MM.1S (cell line): ENCODE measurements around the gene GPSM1.

Experiments used
- DNase-seq: peaks from one replicate; pipeline ENCODE4 v3.0.0-alpha.2; 2015
- H2AFZ ChIP-seq: fragments of 300-600 bp; sonication (generic); 2 replicates; pipeline ENCODE4 v1.6.0; 2016; ENCODE audit warnings: antibody characterized with exemption, low read length
- H3F3A ChIP-seq: fragments of 300-600 bp; sonication (generic); 2 replicates; pipeline ENCODE4 v1.6.1; 2016; ENCODE audit warnings: mild to moderate bottlenecking, antibody characterized with exemption, low read length, moderate library complexity, mixed read lengths; ENCODE audit not compliant: insufficient read depth
- H3K27ac ChIP-seq: fragments of 300-600 bp; sonication (generic); 2 replicates; pipeline ENCODE4 v1.5.1; 2016; ENCODE audit warnings: mild to moderate bottlenecking, low read length
- H3K27me3 ChIP-seq: fragments of 300-600 bp; sonication (generic); replicated peaks from 2 replicates; pipeline ENCODE4 v1.6.0; 2016; ENCODE audit warnings: low read length; ENCODE audit not compliant: insufficient read depth
- H3K36me3 ChIP-seq: fragments of 300-600 bp; sonication (generic); replicated peaks from 2 replicates; pipeline ENCODE4 v1.6.1; 2016; ENCODE audit warnings: mild to moderate bottlenecking, low read length, mixed read lengths; ENCODE audit not compliant: insufficient read depth
- H3K4me1 ChIP-seq: fragments of 300-600 bp; sonication (generic); 2 replicates; pipeline ENCODE4 v1.6.1; 2016; ENCODE audit warnings: low read length, mixed read lengths
- H3K4me2 ChIP-seq: fragments of 300-600 bp; sonication (generic); 2 replicates; pipeline ENCODE4 v1.6.0; 2016; ENCODE audit warnings: low read depth, low read length
- H3K4me3 ChIP-seq: fragments of 300-600 bp; sonication (generic); 2 replicates; pipeline ENCODE4 v1.5.1; 2016; ENCODE audit warnings: low read length, mixed read lengths
- H3K79me2 ChIP-seq: fragments of 300-600 bp; sonication (generic); 2 replicates; pipeline ENCODE4 v1.6.1; 2016; ENCODE audit warnings: mixed run types, low read length, mixed read lengths
- H3K9ac ChIP-seq: fragments of 300-600 bp; sonication (generic); 2 replicates; pipeline ENCODE4 v1.6.1; 2016; ENCODE audit warnings: low read length, mixed read lengths
- H3K9me2 ChIP-seq: fragments of 300-600 bp; sonication (generic); replicated peaks from 2 replicates; pipeline ENCODE4 v1.6.1; 2016; ENCODE audit warnings: mild to moderate bottlenecking, low read length, mixed read lengths; ENCODE audit not compliant: insufficient read depth
- H3K9me3 ChIP-seq: fragments of 300-600 bp; sonication (generic); replicated peaks from 2 replicates; pipeline ENCODE4 v1.6.1; 2016; ENCODE audit warnings: mild to moderate bottlenecking, low read length, mixed read lengths; ENCODE audit not compliant: insufficient read depth
- H4K20me1 ChIP-seq: fragments of 300-600 bp; sonication (generic); 2 replicates; pipeline ENCODE4 v1.6.1; 2016; ENCODE audit warnings: mild to moderate bottlenecking, low read length, moderate library complexity, mixed read lengths; ENCODE audit not compliant: insufficient read depth
- EZH2 ChIP-seq: fragments of 300-600 bp; sonication (generic); optimal IDR thresholded peaks from 2 replicates; pipeline ENCODE3; 2017; ENCODE audit warnings: low read depth, mild to moderate bottlenecking, antibody characterized with exemption, low read length, mixed read lengths
- EZH2phosphoT487 ChIP-seq: fragments of 300-600 bp; sonication (generic); IDR thresholded peaks from 2 replicates; pipeline ENCODE4 v1.6.1; 2018; ENCODE audit warnings: antibody characterized with exemption, low read length
- TF ChIP-seq, protein P1 (sequence below): fragments of 300-600 bp; sonication (generic); IDR thresholded peaks from 2 replicates; pipeline ENCODE4 v1.5.1; 2016; ENCODE audit warnings: antibody characterized with exemption, low read length, mixed read lengths

GPSM1 gene

GRCh38 chr9:136346927-136347465, 19.7 kb downstream of the GPSM1 start:
- H3K9me3 ChIP-seq, result no peaks in the 10 kb centered on the region
- H3K27me3 ChIP-seq, result peaks cover 96% of the 10 kb centered on the region
- DNase-seq, result no peak
- no peak overlapping the region for H3K4me2 ChIP-seq
- H3K79me2 ChIP-seq, result no peaks in the 10 kb centered on the region
- H3F3A ChIP-seq, result no peaks in the 10 kb centered on the region
- H3K9me2 ChIP-seq, result no peaks in the 10 kb centered on the region
- H3K27ac ChIP-seq, result no peak overlapping the region
- H3K9ac ChIP-seq, result no peak overlapping the region
- no peak overlapping the region for H3K4me3 ChIP-seq
- TF ChIP-seq, protein P1, sequence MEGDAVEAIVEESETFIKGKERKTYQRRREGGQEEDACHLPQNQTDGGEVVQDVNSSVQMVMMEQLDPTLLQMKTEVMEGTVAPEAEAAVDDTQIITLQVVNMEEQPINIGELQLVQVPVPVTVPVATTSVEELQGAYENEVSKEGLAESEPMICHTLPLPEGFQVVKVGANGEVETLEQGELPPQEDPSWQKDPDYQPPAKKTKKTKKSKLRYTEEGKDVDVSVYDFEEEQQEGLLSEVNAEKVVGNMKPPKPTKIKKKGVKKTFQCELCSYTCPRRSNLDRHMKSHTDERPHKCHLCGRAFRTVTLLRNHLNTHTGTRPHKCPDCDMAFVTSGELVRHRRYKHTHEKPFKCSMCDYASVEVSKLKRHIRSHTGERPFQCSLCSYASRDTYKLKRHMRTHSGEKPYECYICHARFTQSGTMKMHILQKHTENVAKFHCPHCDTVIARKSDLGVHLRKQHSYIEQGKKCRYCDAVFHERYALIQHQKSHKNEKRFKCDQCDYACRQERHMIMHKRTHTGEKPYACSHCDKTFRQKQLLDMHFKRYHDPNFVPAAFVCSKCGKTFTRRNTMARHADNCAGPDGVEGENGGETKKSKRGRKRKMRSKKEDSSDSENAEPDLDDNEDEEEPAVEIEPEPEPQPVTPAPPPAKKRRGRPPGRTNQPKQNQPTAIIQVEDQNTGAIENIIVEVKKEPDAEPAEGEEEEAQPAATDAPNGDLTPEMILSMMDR, result no peak
- no peak for TF ChIP-seq EZH2
- TF ChIP-seq EZH2phosphoT487, result no peak
- H3K36me3 ChIP-seq, result no peaks in the 10 kb centered on the region
- H3K4me1 ChIP-seq, result no peaks in the 10 kb centered on the region
- H2AFZ ChIP-seq, result no peak overlapping the region
- no peaks in the 10 kb centered on the region for H4K20me1 ChIP-seq

- Histone ChIP-seq H3K4me1 (no peaks in the 10 kb centered on the region), H3K27me3 (peaks cover 95% of the 10 kb centered on the region), H3K9me3 (no peaks in the 10 kb centered on the region), H3K9me2 (no peaks in the 10 kb centered on the region), H3K4me2 (no peak overlapping the region), H4K20me1 (no peaks in the 10 kb centered on the region), H2AFZ (no peak overlapping the region), H3K36me3 (no peaks in the 10 kb centered on the region), H3K4me3 (no peak overlapping the region), H3K9ac (no peak overlapping the region), H3K79me2 (no peaks in the 10 kb centered on the region), H3K27ac (no peak overlapping the region), H3F3A (no peaks in the 10 kb centered on the region)
- DNase-seq, result no peak
- TF ChIP-seq EZH2, result no peak
- TF ChIP-seq EZH2phosphoT487, result no peak
- TF ChIP-seq, protein P1, result no peak
Observed at GRCh38 chr9:136347472-136348256, 20.3 kb downstream of the GPSM1 start.

- Histone ChIP-seq H2AFZ (no peak overlapping the region), H3K4me2 (no peak overlapping the region), H3F3A (no peaks in the 10 kb centered on the region), H4K20me1 (no peaks in the 10 kb centered on the region), H3K27me3 (peaks cover 95% of the 10 kb centered on the region), H3K9ac (no peak overlapping the region), H3K36me3 (no peaks in the 10 kb centered on the region), H3K9me2 (no peaks in the 10 kb centered on the region), H3K9me3 (no peaks in the 10 kb centered on the region), H3K27ac (no peak overlapping the region), H3K4me1 (no peaks in the 10 kb centered on the region), H3K4me3 (no peak overlapping the region), H3K79me2 (no peaks in the 10 kb centered on the region)
- TF ChIP-seq EZH2 (no peak), EZH2phosphoT487 (no peak)
- TF ChIP-seq, protein P1, result no peak
- DNase-seq, result no peak
Observed at GRCh38 chr9:136348691-136349090, 21.4 kb downstream of the GPSM1 start.
